ENCODE results near the gene C4A.

GRCh38 chr6:31954511-31954910 is 27.3 kb upstream of the C4A start:
- TF ChIP-seq, protein P1, sequence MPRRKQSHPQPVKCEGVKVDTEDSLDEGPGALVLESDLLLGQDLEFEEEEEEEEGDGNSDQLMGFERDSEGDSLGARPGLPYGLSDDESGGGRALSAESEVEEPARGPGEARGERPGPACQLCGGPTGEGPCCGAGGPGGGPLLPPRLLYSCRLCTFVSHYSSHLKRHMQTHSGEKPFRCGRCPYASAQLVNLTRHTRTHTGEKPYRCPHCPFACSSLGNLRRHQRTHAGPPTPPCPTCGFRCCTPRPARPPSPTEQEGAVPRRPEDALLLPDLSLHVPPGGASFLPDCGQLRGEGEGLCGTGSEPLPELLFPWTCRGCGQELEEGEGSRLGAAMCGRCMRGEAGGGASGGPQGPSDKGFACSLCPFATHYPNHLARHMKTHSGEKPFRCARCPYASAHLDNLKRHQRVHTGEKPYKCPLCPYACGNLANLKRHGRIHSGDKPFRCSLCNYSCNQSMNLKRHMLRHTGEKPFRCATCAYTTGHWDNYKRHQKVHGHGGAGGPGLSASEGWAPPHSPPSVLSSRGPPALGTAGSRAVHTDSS (tag by site-specific recombination; IDR thresholded peaks at IDR 0.05) = no peak
- no peak for TF ChIP-seq ZNF792 (tag by site-specific recombination; IDR thresholded peaks at IDR 0.05)
- TF ChIP-seq, protein P2, sequence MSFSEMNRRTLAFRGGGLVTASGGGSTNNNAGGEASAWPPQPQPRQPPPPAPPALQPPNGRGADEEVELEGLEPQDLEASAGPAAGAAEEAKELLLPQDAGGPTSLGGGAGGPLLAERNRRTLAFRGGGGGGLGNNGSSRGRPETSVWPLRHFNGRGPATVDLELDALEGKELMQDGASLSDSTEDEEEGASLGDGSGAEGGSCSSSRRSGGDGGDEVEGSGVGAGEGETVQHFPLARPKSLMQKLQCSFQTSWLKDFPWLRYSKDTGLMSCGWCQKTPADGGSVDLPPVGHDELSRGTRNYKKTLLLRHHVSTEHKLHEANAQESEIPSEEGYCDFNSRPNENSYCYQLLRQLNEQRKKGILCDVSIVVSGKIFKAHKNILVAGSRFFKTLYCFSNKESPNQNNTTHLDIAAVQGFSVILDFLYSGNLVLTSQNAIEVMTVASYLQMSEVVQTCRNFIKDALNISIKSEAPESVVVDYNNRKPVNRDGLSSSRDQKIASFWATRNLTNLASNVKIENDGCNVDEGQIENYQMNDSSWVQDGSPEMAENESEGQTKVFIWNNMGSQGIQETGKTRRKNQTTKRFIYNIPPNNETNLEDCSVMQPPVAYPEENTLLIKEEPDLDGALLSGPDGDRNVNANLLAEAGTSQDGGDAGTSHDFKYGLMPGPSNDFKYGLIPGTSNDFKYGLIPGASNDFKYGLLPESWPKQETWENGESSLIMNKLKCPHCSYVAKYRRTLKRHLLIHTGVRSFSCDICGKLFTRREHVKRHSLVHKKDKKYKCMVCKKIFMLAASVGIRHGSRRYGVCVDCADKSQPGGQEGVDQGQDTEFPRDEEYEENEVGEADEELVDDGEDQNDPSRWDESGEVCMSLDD (tag by site-specific recombination; IDR thresholded peaks at IDR 0.05) = no peak
- TF ChIP-seq, protein P3, sequence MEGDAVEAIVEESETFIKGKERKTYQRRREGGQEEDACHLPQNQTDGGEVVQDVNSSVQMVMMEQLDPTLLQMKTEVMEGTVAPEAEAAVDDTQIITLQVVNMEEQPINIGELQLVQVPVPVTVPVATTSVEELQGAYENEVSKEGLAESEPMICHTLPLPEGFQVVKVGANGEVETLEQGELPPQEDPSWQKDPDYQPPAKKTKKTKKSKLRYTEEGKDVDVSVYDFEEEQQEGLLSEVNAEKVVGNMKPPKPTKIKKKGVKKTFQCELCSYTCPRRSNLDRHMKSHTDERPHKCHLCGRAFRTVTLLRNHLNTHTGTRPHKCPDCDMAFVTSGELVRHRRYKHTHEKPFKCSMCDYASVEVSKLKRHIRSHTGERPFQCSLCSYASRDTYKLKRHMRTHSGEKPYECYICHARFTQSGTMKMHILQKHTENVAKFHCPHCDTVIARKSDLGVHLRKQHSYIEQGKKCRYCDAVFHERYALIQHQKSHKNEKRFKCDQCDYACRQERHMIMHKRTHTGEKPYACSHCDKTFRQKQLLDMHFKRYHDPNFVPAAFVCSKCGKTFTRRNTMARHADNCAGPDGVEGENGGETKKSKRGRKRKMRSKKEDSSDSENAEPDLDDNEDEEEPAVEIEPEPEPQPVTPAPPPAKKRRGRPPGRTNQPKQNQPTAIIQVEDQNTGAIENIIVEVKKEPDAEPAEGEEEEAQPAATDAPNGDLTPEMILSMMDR (tag by site-specific recombination; IDR thresholded peaks at IDR 0.05) = no peak
- TF ChIP-seq YY1 (tag by site-specific recombination; IDR thresholded peaks at IDR 0.05) = no peak
- no peak for TF ChIP-seq ZNF274 (IDR thresholded peaks at IDR 0.05; ENCODE audit: low read length)
- no peak for TF ChIP-seq ZNF274 (tag by site-specific recombination; IDR thresholded peaks at IDR 0.05; ENCODE audit: borderline replicate concordance)
- no peak for TF ChIP-seq MEIS1 (CRISPR knock-in tag; IDR thresholded peaks at IDR 0.05; ENCODE audit: borderline replicate concordance)
- TF ChIP-seq KLF10 (tag by site-specific recombination; IDR thresholded peaks at IDR 0.05) = no peak
- TF ChIP-seq, protein P4, sequence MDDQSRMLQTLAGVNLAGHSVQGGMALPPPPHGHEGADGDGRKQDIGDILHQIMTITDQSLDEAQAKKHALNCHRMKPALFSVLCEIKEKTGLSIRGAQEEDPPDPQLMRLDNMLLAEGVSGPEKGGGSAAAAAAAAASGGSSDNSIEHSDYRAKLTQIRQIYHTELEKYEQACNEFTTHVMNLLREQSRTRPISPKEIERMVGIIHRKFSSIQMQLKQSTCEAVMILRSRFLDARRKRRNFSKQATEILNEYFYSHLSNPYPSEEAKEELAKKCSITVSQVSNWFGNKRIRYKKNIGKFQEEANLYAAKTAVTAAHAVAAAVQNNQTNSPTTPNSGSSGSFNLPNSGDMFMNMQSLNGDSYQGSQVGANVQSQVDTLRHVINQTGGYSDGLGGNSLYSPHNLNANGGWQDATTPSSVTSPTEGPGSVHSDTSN (CRISPR knock-in tag; IDR thresholded peaks at IDR 0.05) = no peak
- TF ChIP-seq, protein P5, sequence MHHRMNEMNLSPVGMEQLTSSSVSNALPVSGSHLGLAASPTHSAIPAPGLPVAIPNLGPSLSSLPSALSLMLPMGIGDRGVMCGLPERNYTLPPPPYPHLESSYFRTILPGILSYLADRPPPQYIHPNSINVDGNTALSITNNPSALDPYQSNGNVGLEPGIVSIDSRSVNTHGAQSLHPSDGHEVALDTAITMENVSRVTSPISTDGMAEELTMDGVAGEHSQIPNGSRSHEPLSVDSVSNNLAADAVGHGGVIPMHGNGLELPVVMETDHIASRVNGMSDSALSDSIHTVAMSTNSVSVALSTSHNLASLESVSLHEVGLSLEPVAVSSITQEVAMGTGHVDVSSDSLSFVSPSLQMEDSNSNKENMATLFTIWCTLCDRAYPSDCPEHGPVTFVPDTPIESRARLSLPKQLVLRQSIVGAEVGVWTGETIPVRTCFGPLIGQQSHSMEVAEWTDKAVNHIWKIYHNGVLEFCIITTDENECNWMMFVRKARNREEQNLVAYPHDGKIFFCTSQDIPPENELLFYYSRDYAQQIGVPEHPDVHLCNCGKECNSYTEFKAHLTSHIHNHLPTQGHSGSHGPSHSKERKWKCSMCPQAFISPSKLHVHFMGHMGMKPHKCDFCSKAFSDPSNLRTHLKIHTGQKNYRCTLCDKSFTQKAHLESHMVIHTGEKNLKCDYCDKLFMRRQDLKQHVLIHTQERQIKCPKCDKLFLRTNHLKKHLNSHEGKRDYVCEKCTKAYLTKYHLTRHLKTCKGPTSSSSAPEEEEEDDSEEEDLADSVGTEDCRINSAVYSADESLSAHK (tag by site-specific recombination; IDR thresholded peaks at IDR 0.05) = no peak
- TF ChIP-seq ZNF404 (tag by site-specific recombination; IDR thresholded peaks at IDR 0.05) = no peak
- no peak for TF ChIP-seq ZBTB7A (tag by site-specific recombination; IDR thresholded peaks at IDR 0.05; ENCODE audit: low read depth)
- TF ChIP-seq ZBTB8A (tag by site-specific recombination; IDR thresholded peaks at IDR 0.05) = no peak
- TF ChIP-seq ZNF175 (tag by site-specific recombination; IDR thresholded peaks at IDR 0.05) = no peak

Data from HEK293 (cell line).